OCI-LY7 (cell line): Measurements from ENCODE around the gene NLRP9.
"Not testable (repeated sequence)": the region's sequence is repeated elsewhere in the genome, so short reads cannot be mapped to it uniquely, and the experiment has no call there.

Source experiments
- CTCF ChIP-seq: fragments of 200-600 bp; sonication (generic); conservative IDR thresholded peaks from 2 replicates; pipeline ENCODE4 v1.5.1; 2014; ENCODE audit warnings: mild to moderate bottlenecking, antibody characterized with exemption, low read length, moderate library complexity, mixed read lengths
- EZH2phosphoT487 ChIP-seq: fragments of 200-600 bp; sonication (generic); IDR thresholded peaks from 2 replicates; pipeline ENCODE4 v1.6.1; 2018; ENCODE audit warnings: low read depth, borderline replicate concordance, mild to moderate bottlenecking, mixed run types, antibody characterized with exemption, low read length, moderate library complexity, mixed read lengths

- not testable (repeated sequence) for TF ChIP-seq CTCF, EZH2phosphoT487
These were observed 31.4 kb upstream of the NLRP9 start for GRCh38 chr19:55769632-55770031.
